Measurements from ENCODE around the gene LAMP1. TPM values are rescaled to one million over a fixed set of nuclear protein-coding genes. Genes with fewer than 3 reads are reported as not detected.

LAMP1 gene
- total and polyA plus RNA-seq, 5 experiments from 2014 or later = 22.7 to 109 (median 28.1) TPM

DNA sequence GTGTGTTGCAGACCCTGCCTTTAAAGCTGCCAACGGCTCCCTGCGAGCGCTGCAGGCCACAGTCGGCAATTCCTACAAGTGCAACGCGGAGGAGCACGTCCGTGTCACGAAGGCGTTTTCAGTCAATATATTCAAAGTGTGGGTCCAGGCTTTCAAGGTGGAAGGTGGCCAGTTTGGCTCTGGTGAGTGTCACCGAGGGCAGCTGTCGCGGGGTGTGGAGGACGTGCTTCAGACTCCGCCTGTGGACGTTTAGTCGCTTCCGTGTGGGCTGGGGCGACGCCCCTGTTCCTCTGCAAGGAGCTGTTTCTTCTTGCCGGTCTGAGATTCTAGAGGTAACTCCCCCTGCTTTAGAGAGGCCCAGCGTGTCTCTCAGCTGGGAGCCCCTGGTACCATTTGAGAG is 24.5 kb downstream of the LAMP1 start:
- no peak overlapping the region for H3K4me3 Mint-ChIP-seq

GRCh38 chr13:113322043-113322461 is 25.0 kb downstream of the LAMP1 start:
- no peaks in the 10 kb centered on the region for H3K27me3 Mint-ChIP-seq
- no peaks in the 10 kb centered on the region for H3K9me3 Mint-ChIP-seq
- DNase-seq (no peak), ATAC-seq (no peak)
- peaks cover 0 to 6% (median 0%) of the 10 kb centered on the region in 4 donors for H3K4me1 Mint-ChIP-seq
- POLR2A ChIA-PET = no interaction called here
- H3K36me3 Mint-ChIP-seq = peaks cover 15 to 67% (median 30%) of the 10 kb centered on the region in 3 donors
- no peak overlapping the region for H3K4me3 Mint-ChIP-seq
- H3K27ac Mint-ChIP-seq = peak overlapping the region in 1 of 10 donors; percentile 39

More for the DNA sequence above, 24.5 kb downstream of the LAMP1 start:
- no peaks in the 10 kb centered on the region for H3K27me3 Mint-ChIP-seq
- DNase-seq (no peak), ATAC-seq (no peak)
- POLR2A ChIA-PET = interaction anchor here (0.6 kb wide), 1 partner anchor 62 kb away, joined by 3 read pairs; no protein-coding TSS in a partner anchor
- H3K9me3 Mint-ChIP-seq = no peaks in the 10 kb centered on the region
- no peak overlapping the region for H3K27ac Mint-ChIP-seq
- H3K4me1 Mint-ChIP-seq = peaks cover 0 to 4% (median 1%) of the 10 kb centered on the region in 4 donors
- H3K36me3 Mint-ChIP-seq = peaks cover 15 to 72% (median 30%) of the 10 kb centered on the region in 3 donors

DNA sequence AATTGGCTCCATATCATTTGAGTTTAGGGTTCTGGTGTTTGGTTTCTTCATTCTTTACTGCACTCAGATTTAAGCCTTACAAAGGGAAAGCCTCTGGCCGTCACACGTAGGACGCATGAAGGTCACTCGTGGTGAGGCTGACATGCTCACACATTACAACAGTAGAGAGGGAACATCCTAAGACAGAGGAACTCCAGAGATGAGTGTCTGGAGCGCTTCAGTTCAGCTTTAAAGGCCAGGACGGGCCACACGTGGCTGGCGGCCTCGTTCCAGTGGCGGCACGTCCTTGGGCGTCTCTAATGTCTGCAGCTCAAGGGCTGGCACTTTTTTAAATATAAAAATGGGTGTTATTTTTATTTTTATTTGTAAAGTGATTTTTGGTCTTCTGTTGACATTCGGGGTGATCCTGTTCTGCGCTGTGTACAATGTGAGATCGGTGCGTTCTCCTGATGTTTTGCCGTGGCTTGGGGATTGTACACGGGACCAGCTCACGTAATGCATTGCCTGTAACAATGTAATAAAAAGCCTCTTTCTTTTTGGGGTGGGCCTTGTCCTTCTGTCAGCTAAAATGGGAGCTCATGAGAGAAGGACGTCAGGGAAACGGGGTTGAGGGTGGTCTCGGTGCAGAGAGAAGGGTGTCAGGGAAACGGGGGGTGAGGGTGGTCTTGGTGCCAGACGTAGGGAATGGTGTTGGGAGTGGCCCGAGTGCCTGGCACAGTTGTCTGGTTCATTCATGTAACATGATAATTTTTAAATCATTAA is 26.0 kb downstream of the LAMP1 start:
- Mint-ChIP-seq H3K27ac (peak overlapping the region in 1 of 10 donors; percentile 61), H3K27me3 (no peaks in the 10 kb centered on the region), H3K4me1 (peaks cover 0 to 5% (median 2%) of the 10 kb centered on the region in 4 donors), H3K36me3 (peaks cover 15 to 58% (median 30%) of the 10 kb centered on the region in 3 donors), H3K4me3 (no peak overlapping the region), H3K9me3 (no peaks in the 10 kb centered on the region)
- POLR2A ChIA-PET = no interaction called here
- ATAC-seq = no peak
- no peak for DNase-seq

DNA sequence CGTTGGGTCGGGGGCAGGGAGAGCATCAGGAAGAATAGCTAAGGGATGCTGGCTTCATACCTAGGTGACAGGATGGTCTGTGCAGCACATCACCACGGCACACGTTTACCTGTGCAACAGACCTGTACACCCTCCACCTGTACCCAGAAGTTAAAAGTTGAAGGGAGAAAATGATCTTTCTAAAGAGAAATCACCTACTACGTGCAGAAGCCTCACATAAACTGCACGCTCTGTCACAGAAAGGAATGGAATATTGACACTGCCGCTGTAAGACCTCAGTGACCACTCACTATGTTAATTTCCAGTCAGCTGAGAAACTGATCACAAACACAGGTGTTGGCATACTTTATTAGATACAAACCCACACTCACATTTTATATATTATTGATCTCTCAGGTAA is 26.8 kb downstream of the LAMP1 start:
- POLR2A ChIA-PET = no interaction called here
- no peak overlapping the region for H3K4me3 Mint-ChIP-seq
- no peak for DNase-seq
- H3K27ac Mint-ChIP-seq = peak overlapping the region in 1 of 10 donors; percentile 4
- peaks cover 0 to 7% (median 5%) of the 10 kb centered on the region in 4 donors for H3K4me1 Mint-ChIP-seq
- H3K27me3 Mint-ChIP-seq = no peaks in the 10 kb centered on the region
- no peaks in the 10 kb centered on the region for H3K9me3 Mint-ChIP-seq
- no peak for ATAC-seq
- peaks cover 15 to 50% (median 29%) of the 10 kb centered on the region in 3 donors for H3K36me3 Mint-ChIP-seq

- peaks cover 15 to 46% (median 29%) of the 10 kb centered on the region in 3 donors for H3K36me3 Mint-ChIP-seq
- H3K27me3 Mint-ChIP-seq = no peaks in the 10 kb centered on the region
- ATAC-seq (no peak), DNase-seq (no peak)
- H3K9me3 Mint-ChIP-seq = no peaks in the 10 kb centered on the region
- POLR2A ChIA-PET = no interaction called here
- H3K27ac Mint-ChIP-seq = no peak overlapping the region
- no peak overlapping the region for H3K4me3 Mint-ChIP-seq
- peaks cover 0 to 11% (median 6%) of the 10 kb centered on the region in 4 donors for H3K4me1 Mint-ChIP-seq
These were observed 27.4 kb downstream of the LAMP1 start for GRCh38 chr13:113324398-113324797.

DNA sequence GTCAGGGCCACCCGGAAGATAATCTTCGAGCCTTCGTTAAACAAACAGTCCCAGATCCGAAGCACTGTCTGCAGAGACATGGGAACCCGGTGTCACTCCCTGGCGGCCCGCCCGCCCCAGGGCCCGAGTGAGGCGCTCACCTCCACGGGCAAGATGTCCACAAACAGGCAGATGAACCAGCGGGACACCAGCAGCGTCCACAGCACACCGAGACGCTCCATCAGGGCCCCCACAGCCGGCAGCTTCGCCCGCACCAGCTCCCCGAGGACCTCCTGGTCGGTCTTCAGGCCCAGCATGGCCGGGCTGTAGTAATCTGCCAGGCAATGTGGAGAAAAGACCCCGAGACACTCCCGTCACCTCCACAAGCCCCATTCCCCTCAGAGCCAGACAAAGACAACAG is 28.7 kb downstream of the LAMP1 start:
- Mint-ChIP-seq H3K9me3 (no peaks in the 10 kb centered on the region), H3K27ac (peak overlapping the region in 1 of 10 donors; percentile 48), H3K27me3 (no peaks in the 10 kb centered on the region), H3K4me3 (no peak overlapping the region), H3K4me1 (peaks cover 0 to 11% (median 6%) of the 10 kb centered on the region in 4 donors), H3K36me3 (peaks cover 15 to 33% (median 23%) of the 10 kb centered on the region in 3 donors)
- DNase-seq (no peak), ATAC-seq (no peak)
- POLR2A ChIA-PET = no interaction called here

GRCh38 chr13:113327391-113327765 is 30.3 kb downstream of the LAMP1 start:
- H3K27me3 Mint-ChIP-seq = no peaks in the 10 kb centered on the region
- POLR2A ChIA-PET = interaction anchor here (0.9 to 1.0 kb wide), 2 partner anchors 9 to 10 kb away, joined by 3 to 4 read pairs; no protein-coding TSS in a partner anchor
- H3K4me3 Mint-ChIP-seq = no peak overlapping the region
- H3K9me3 Mint-ChIP-seq = no peaks in the 10 kb centered on the region
- H3K36me3 Mint-ChIP-seq = peaks cover 11 to 17% (median 11%) of the 10 kb centered on the region in 3 donors
- H3K4me1 Mint-ChIP-seq = peaks cover 0 to 11% (median 7%) of the 10 kb centered on the region in 4 donors
- H3K27ac Mint-ChIP-seq = peak overlapping the region in 1 of 10 donors; percentile 11
- no peak for DNase-seq
- no peak for ATAC-seq

- Mint-ChIP-seq H3K27ac (peak overlapping the region in 4 of 10 donors; percentile 40 to 73 (median 58)), H3K4me3 (no peak overlapping the region)
These were observed 30.9 kb downstream of the LAMP1 start for GRCh38 chr13:113327766-113328471.

GRCh38 chr13:113328851-113329250 is 31.8 kb downstream of the LAMP1 start:
- DNase-seq (no peak), ATAC-seq (no peak)
- H3K27me3 Mint-ChIP-seq = peaks cover 0 to under 1% (median 0%) of the 10 kb centered on the region in 5 donors
- no peak overlapping the region for H3K4me3 Mint-ChIP-seq
- H3K9me3 Mint-ChIP-seq = no peaks in the 10 kb centered on the region
- POLR2A ChIA-PET = no interaction called here
- H3K27ac Mint-ChIP-seq = peak overlapping the region in 2 of 10 donors; percentile 29 to 48
- H3K36me3 Mint-ChIP-seq = peaks cover 0 to 4% (median 1%) of the 10 kb centered on the region in 3 donors
- H3K4me1 Mint-ChIP-seq = peaks cover 0 to 11% (median 7%) of the 10 kb centered on the region in 4 donors

More at GRCh38 chr13:113327766-113328471, 30.9 kb downstream of the LAMP1 start:
- Mint-ChIP-seq H3K9me3 (no peaks in the 10 kb centered on the region), H3K4me1 (peaks cover 0 to 11% (median 7%) of the 10 kb centered on the region in 4 donors), H3K27me3 (no peaks in the 10 kb centered on the region), H3K36me3 (peaks cover 8 to 13% (median 10%) of the 10 kb centered on the region in 3 donors)
- no peak for DNase-seq
- ATAC-seq = peak in 1 of 2 donors; percentile 29
- POLR2A ChIA-PET = interaction anchor here (0.9 to 1.0 kb wide), 2 partner anchors 8 to 10 kb away, joined by 3 to 4 read pairs; no protein-coding TSS in a partner anchor

- no peak for ATAC-seq
These were observed 32.7 kb downstream of the LAMP1 start for GRCh38 chr13:113329656-113330312.

GRCh38 chr13:113332615-113333014 is 35.6 kb downstream of the LAMP1 start:
- no peak for DNase-seq
- Mint-ChIP-seq H3K9me3 (no peaks in the 10 kb centered on the region), H3K27me3 (peaks cover 3 to 12% (median 4%) of the 10 kb centered on the region in 5 donors), H3K36me3 (no peaks in the 10 kb centered on the region), H3K4me3 (no peak overlapping the region), H3K4me1 (peaks cover 0 to 11% (median 6%) of the 10 kb centered on the region in 4 donors), H3K27ac (no peak overlapping the region)
- no peak for ATAC-seq
- POLR2A ChIA-PET = no interaction called here

More at GRCh38 chr13:113329656-113330312, 32.7 kb downstream of the LAMP1 start:
- POLR2A ChIA-PET = no interaction called here
- peaks cover 0 to 5% (median 0%) of the 10 kb centered on the region in 5 donors for H3K27me3 Mint-ChIP-seq
- no peaks in the 10 kb centered on the region for H3K36me3 Mint-ChIP-seq
- peaks cover 0 to 11% (median 7%) of the 10 kb centered on the region in 4 donors for H3K4me1 Mint-ChIP-seq
- H3K9me3 Mint-ChIP-seq = no peaks in the 10 kb centered on the region
- no peak for DNase-seq
- H3K27ac Mint-ChIP-seq = no peak overlapping the region
- no peak overlapping the region for H3K4me3 Mint-ChIP-seq

DNA sequence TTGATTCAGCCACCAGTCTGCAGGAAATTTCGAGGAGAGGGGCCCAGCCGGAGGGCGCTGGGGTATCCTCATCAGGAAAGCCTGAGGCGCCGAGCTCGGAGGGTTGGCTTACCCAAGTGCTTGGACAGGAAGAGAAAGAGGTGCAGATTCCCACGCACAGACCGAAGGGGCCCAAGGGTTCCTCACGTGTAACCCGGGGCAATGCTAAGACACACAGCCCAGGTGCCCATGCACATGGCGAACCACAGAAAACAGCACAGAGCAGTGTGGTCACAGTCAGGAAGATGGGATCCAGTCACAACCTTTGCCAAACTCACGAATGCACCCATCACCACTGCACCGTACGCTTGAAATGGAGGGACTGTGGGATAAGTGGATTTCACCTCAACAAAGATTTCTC is 36.0 kb downstream of the LAMP1 start:
- Mint-ChIP-seq H3K4me1 (peaks cover 0 to 9% (median 5%) of the 10 kb centered on the region in 4 donors), H3K9me3 (no peaks in the 10 kb centered on the region), H3K27ac (no peak overlapping the region), H3K27me3 (peaks cover 3 to 15% (median 4%) of the 10 kb centered on the region in 5 donors), H3K36me3 (no peaks in the 10 kb centered on the region), H3K4me3 (no peak overlapping the region)
- no peak for DNase-seq
- no peak for ATAC-seq
- POLR2A ChIA-PET = no interaction called here
